DOHH2 (cell line): ENCODE measurements around the gene NEDD4L.

Experiments
- EZH2phosphoT487 ChIP-seq: fragments of 200-600 bp; sonication (generic); IDR thresholded peaks from 2 replicates; pipeline ENCODE4 v1.6.1; 2017; ENCODE audit warnings: borderline replicate concordance, mild to moderate bottlenecking, antibody characterized with exemption, low read length, moderate library complexity, mixed read lengths
- TF ChIP-seq, protein P1 (sequence below): fragments of 200-600 bp; sonication (generic); IDR thresholded peaks from one replicate; pipeline ENCODE4 v1.5.1; 2014; ENCODE audit warnings: antibody characterized with exemption, mild to moderate bottlenecking, low read depth, low read length; ENCODE audit not compliant: poor library complexity, severe bottlenecking

DNA sequence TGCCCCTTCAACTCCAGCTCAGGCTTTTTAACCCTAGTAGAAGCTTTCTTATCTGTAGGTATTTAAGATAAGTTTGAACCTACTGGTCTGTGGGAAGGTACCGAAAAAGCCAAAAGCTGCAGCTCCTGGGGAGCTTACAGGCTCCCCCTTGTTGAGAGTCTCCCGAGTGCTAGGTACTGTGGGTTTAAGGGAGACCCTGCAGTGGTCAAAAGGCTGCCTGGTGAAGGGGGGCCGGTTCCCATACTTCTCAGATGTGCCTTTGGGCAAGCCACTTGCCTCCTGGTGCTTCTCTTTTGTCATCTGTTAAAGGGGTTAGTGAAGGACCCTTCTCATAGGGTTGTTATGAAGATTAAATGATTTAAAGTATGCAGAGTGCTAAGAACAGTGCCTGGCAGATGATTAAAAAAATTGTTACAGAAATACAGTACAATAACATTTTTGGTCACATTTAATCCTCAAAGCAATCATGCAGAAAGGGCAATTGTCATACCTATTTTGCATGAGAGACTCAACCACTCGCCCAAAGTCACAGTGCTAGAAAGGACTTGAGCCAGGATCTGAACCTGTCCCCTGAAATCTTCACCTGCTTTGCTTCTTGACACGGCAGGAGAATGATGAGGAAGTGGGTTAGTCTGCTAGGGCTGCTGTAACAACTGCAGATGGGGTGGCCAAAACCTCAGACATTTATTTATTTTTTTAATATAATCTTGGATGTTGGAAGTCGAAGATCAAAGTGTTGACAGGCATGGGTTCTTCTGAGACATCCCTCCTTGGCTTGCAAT is 62.5 kb downstream of the NEDD4L start:
- TF ChIP-seq, protein P1, sequence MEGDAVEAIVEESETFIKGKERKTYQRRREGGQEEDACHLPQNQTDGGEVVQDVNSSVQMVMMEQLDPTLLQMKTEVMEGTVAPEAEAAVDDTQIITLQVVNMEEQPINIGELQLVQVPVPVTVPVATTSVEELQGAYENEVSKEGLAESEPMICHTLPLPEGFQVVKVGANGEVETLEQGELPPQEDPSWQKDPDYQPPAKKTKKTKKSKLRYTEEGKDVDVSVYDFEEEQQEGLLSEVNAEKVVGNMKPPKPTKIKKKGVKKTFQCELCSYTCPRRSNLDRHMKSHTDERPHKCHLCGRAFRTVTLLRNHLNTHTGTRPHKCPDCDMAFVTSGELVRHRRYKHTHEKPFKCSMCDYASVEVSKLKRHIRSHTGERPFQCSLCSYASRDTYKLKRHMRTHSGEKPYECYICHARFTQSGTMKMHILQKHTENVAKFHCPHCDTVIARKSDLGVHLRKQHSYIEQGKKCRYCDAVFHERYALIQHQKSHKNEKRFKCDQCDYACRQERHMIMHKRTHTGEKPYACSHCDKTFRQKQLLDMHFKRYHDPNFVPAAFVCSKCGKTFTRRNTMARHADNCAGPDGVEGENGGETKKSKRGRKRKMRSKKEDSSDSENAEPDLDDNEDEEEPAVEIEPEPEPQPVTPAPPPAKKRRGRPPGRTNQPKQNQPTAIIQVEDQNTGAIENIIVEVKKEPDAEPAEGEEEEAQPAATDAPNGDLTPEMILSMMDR = no peak
- no peak for TF ChIP-seq EZH2phosphoT487
